Body of pancreas (tissue), 4 donors: ENCODE measurements around the gene SOST. TPM values are rescaled to one million over a fixed set of nuclear protein-coding genes. Genes with fewer than 3 reads are reported as not detected.

Experiments
- ATAC-seq: fragments of 150-250 bp; one replicate; pipeline ENCODE4 v1.9.1; 2016
- DNase-seq, 4 donors: peaks; one replicate each; pipeline ENCODE4 v3.0.0-alpha.2; 2019
- H3K27ac ChIP-seq, 4 donors: fragments of 200-600 bp; sonication (generic); 1 replicate in 3 of 4; 2 replicates in 1 of 4; pipeline versions ENCODE4 v1.5.1 to v1.6.1; 2016 to 2019; ENCODE audit warnings: mild to moderate bottlenecking in 1 of 4, mixed read lengths in 1 of 4, moderate library complexity in 1 of 4
- H3K27me3 ChIP-seq, 2 donors: fragments of 200-600 bp; sonication (generic); one replicate each; pipeline ENCODE4 v1.6.0; 2016; ENCODE audit warnings: mild to moderate bottlenecking in 1 of 2
- H3K36me3 ChIP-seq, 2 donors: fragments of 200-600 bp; sonication (generic); replicated peaks in 1 of 2; 2 replicates each; pipeline ENCODE4 v1.5.1; 2016; ENCODE audit warnings: low read depth in 2 of 2; ENCODE audit not compliant: insufficient read depth in 1 of 2
- H3K4me1 ChIP-seq: fragments of 200-600 bp; sonication (generic); one replicate; pipeline ENCODE4 v1.6.0; 2016
- H3K4me3 ChIP-seq, 2 donors: fragments of 200-600 bp; sonication (generic); 1 replicate in 1 of 2; 2 replicates in 1 of 2; pipeline ENCODE4 v1.5.1; 2016 to 2019
- H3K9me3 ChIP-seq, 3 donors: fragments of 200-600 bp; sonication (generic); 1 replicate in 2 of 3; 2 replicates in 1 of 3; pipeline ENCODE4 v1.5.1; 2016
- CTCF ChIP-seq, 7 experiments: fragments of 450-650 bp in 4 of 7; fragments of 200-600 bp in 3 of 7; sonication (generic) in 3 of 7; IDR thresholded peaks; one replicate each; pipeline ENCODE4 v1.5.1; 2016 to 2019; ENCODE audit warnings: antibody characterized with exemption in 7 of 7
- POLR2A ChIP-seq, 3 donors: fragments of 450-650 bp; IDR thresholded peaks; one replicate each; pipeline ENCODE4 v1.6.1; 2016; ENCODE audit warnings: antibody characterized with exemption in 3 of 3, mild to moderate bottlenecking in 2 of 3
- WGBS, 2 donors: methylation state at CpG; one replicate each; pipeline ENCODE4 v1.1.5; 2017; 5-methylcytosine and 5-hydroxymethylcytosine counted together
- intact Hi-C: fragments of 100-400 bp; cut with DNase I; formaldehyde crosslinking; loops from one replicate; pipeline ENCODE4 v1.15.1; 2023
- total RNA-seq, 2 donors: library from RNA; depleted of rRNA; stranded (reverse); fragments of >200 nt; gene quantifications; one replicate each; pipeline ENCODE4 v1.1.0, GENCODE V29; 2016

SOST gene
- total RNA-seq, 2 donors from 2014 or later = not detected

GRCh38 chr17:43769859-43770258, 11.3 kb upstream of the SOST start:
- H3K27ac ChIP-seq = no peak overlapping the region
- TF ChIP-seq POLR2A (IDR thresholded peaks at IDR 0.05) (no peak), CTCF (IDR thresholded peaks at IDR 0.05) (no peak)
- H3K36me3 ChIP-seq = peaks cover 0 to 21% of the 10 kb centered on the region in 2 donors
- intact Hi-C loops = no loop called here
- DNase-seq (no peak), ATAC-seq (no peak)
- H3K9me3 ChIP-seq = no peaks in the 10 kb centered on the region
- 95 to 96% methylated on average over 11 of the region's 11 CpGs for WGBS, 2 donors
- H3K4me3 ChIP-seq = no peak overlapping the region
- peaks cover 19% of the 10 kb centered on the region for H3K4me1 ChIP-seq
- H3K27me3 ChIP-seq = no peaks in the 10 kb centered on the region

GRCh38 chr17:43769426-43769825, 10.8 kb upstream of the SOST start:
- Histone ChIP-seq H3K36me3 (peaks cover 0 to 21% of the 10 kb centered on the region in 2 donors), H3K9me3 (no peaks in the 10 kb centered on the region), H3K4me1 (peaks cover 19% of the 10 kb centered on the region), H3K27me3 (no peaks in the 10 kb centered on the region), H3K4me3 (no peak overlapping the region), H3K27ac (no peak overlapping the region)
- 89 to 95% methylated on average over 8 to 16 of the region's 16 CpGs for WGBS, 2 donors
- intact Hi-C loops = no loop called here
- no peak for DNase-seq
- TF ChIP-seq POLR2A (IDR thresholded peaks at IDR 0.05) (no peak), CTCF (IDR thresholded peaks at IDR 0.05) (no peak)
- ATAC-seq = no peak

- no peak for DNase-seq
- Histone ChIP-seq H3K36me3 (peaks cover 0 to 18% of the 10 kb centered on the region in 2 donors), H3K4me1 (peaks cover 19% of the 10 kb centered on the region), H3K27me3 (no peaks in the 10 kb centered on the region), H3K9me3 (no peaks in the 10 kb centered on the region), H3K27ac (peak overlapping the region in 1 of 4 donors; percentile 17), H3K4me3 (no peak overlapping the region)
- WGBS, 2 donors = 91 to 92% methylated on average over 7 of the region's 7 CpGs
- intact Hi-C loops = no loop called here
- no peak for ATAC-seq
- TF ChIP-seq POLR2A (IDR thresholded peaks at IDR 0.05) (no peak), CTCF (IDR thresholded peaks at IDR 0.05) (no peak)
Observed at GRCh38 chr17:43768943-43769342, 10.4 kb upstream of the SOST start.

GRCh38 chr17:43768382-43768781, 9.8 kb upstream of the SOST start:
- ATAC-seq (no peak), DNase-seq (peak in 1 of 4 donors; percentile 72)
- Histone ChIP-seq H3K27ac (no peak overlapping the region), H3K36me3 (peaks cover 0 to 16% of the 10 kb centered on the region in 2 donors), H3K9me3 (no peaks in the 10 kb centered on the region), H3K4me1 (peaks cover 15% of the 10 kb centered on the region), H3K27me3 (no peaks in the 10 kb centered on the region), H3K4me3 (no peak overlapping the region)
- TF ChIP-seq POLR2A (IDR thresholded peaks at IDR 0.05) (no peak), CTCF (IDR thresholded peaks at IDR 0.05) (no peak)
- WGBS, 2 donors = 60 to 75% methylated on average over 9 of the region's 9 CpGs
- intact Hi-C loops = no loop called here

- TF ChIP-seq CTCF (IDR thresholded peaks at IDR 0.05) (no peak), POLR2A (IDR thresholded peaks at IDR 0.05) (no peak)
- H3K36me3 ChIP-seq = peaks cover 0 to 12% of the 10 kb centered on the region in 2 donors
- DNase-seq = no peak
- intact Hi-C loops = no loop called here
- WGBS, 2 donors = 59 to 60% methylated on average over 5 of the region's 5 CpGs
- ATAC-seq = no peak
- H3K4me1 ChIP-seq = peaks cover 8% of the 10 kb centered on the region
- no peaks in the 10 kb centered on the region for H3K27me3 ChIP-seq
- H3K4me3 ChIP-seq = no peak overlapping the region
- H3K9me3 ChIP-seq = no peaks in the 10 kb centered on the region
- no peak overlapping the region for H3K27ac ChIP-seq
Observed at GRCh38 chr17:43767713-43768059, 9.1 kb upstream of the SOST start.
